HG03378 (cell line): Measurements from ENCODE around the gene MCEE.
A peak's percentile ranks its signal among the peaks of the same experiment; 100 is the strongest.
"Not testable (repeated sequence)": the region's sequence is repeated elsewhere in the genome, so short reads cannot be mapped to it uniquely, and the experiment has no call there.

Source experiments
- ATAC-seq: cut with Tn5 transposase; IDR thresholded peaks from one replicate; pipeline ENCODE4 v1.9.1; 2021; ENCODE audit warnings: mild to moderate bottlenecking, moderate library complexity; ENCODE audit not compliant: unreplicated experiment

Gene MCEE

DNA sequence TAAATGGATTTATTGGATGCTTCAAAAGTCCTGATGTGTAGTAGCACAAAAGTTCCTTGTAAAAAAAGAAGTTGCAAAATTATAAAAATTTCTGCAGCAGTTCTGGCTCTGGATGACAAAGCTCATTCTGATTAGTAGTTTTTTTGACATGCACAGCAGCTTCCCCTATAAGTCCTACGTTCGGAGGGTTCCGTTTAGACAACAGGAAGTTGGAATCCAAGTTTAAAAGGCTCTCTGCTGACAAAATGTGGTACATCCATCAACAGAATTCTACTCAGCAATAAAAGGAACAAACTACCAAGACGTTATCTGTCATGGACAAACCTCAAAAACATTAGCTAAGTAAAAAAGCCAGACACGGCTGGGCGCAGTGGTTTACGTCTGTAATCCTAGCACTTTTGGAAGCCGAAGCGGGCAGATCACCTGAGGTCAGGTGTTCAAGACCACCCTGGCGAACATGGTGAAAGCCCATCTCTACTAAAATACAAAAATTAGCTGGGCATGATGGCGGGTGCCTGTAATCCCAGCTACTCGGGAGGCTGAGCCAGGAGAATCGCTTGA, 46.2 kb downstream of the MCEE start:
- not testable (repeated sequence) for ATAC-seq

DNA sequence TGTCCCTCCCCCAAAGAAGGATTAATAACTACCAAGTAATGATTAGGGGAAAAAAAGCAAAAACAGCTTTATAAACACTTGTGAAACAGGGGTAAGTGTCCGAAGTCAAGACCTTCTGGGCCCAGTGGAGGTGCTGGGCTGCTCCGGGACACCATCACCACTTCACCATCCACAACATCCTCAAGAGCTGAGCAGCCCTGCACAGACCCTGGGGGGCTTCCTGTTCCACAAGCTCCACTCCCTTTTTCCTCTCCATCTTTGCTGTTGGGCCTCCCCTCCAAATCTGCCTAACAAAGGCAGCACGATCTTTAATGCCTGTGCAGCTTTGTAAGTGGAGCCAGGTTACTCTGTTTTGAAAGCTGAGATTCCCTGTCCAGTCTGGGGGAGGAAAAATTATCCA, 46.7 kb downstream of the MCEE start:
- ATAC-seq: not testable (repeated sequence)

DNA sequence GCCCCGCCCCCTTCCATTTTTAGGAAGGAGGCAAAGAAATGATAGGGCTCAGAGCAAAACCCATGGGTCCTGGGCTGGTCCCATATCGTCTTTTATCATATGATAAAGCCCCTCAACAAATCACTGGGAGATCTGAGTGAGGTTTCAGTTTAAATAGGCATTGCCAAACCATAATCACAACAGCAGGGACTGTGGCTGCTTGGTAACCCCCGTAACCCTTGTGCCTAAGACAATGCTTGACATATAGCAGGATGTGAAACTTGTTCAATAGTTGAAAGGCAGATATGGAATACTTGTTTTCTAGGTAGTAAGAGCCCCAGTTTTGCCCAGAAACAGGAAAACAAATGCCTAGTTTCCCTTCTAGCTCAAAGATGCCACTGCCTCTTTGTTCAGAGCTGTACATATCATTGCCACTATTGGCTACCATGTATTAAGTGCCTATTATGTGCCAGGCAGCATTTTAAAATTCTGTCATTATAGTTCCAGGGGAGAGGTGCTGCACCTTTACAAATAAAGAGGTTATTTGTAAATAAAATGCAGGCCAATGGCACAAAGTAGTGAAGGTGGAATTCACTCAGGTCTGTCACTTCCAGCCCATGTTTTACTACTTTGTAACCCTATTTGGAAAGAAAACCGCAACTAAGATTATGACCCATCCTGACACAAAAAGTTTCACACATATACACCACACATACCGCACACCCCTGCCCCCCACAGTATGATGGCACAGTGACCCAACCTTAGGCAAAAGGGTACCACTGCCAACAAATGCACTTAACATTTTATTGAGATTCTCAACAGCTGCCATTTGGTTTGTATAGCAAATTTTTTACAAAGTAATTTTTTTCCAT, 47.4 kb downstream of the MCEE start:
- ATAC-seq: peak; percentile 74

DNA sequence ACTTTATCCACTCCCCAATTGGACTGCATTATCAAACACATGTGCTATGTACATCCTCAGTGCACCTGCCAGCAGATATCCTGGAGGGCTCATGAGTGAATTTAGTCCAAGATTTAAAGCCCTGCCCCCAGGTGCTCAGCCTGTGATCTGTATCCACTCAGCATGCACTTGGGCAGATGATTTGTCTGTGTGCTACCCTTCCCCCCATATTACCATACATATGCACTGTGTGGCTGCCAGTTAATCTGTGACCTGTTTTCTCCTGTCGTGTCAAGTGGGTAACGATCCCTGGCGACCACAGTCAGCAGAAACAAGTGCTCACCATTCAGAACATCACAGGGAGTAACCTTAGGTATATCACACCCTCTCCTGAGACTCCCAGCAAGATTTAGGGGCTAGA, 51.4 kb downstream of the MCEE start:
- no peak for ATAC-seq

DNA sequence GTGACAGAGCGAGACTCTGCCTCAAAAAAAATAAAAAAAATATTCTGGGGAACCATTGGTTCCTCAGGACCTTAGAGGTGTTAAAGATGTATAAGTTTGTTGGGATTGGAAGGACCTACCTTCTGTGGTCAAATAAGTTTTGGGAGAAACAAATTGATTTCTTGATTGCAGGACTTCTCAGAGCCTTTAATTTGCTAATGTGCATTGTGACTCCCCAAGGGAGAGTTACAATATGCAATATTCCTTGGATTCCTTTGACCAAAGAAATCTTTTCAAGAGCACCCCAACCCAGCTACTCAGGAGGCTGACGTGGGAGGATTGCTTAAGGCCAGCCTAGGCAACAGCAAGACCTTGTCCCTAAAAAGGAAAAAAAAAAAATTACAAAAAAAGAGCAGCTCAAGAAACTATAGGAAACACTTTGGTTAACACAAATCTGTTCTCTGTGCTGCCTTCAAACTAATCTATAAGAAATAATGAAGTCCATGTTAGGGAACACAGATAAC, 55.1 kb downstream of the MCEE start:
- ATAC-seq: no peak

GRCh38 chr2:71073475-71073874, 56.6 kb downstream of the MCEE start:
- ATAC-seq: no peak

GRCh38 chr2:71072492-71072891, 57.5 kb downstream of the MCEE start:
- no peak for ATAC-seq

DNA sequence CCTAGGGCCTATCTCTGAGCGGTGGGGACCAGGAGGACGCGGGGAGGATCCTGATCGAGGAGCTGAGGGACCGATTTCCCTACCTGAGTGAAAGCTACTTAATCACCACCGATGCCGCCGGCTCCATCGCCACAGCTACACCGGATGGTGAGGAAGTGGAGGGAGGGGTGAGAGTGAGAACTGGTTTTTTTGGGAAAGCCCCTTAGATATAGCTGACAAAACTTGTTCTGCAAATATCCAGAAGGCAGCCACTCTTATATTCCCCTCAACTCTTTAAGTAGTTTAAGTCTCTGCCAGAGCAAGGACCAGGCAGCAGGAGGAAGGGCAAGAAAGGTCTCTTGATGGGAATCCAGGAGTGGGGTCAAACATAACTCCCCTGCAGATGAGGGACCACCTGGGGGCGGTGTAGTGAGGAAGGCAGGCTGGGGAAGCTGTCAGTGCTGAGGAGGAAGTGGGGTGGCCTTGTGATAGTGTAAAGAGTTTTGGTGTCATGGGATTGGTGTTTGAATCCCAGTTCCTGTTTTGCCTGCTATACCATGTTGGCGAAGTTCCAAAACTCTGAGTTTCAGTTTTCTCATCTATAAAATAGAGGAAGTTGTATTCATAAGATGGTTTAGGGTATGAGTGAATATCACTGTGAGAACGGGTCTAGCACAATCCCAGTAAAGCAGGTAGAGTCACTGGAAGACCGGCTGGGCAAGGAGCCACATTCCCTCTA, 58.2 kb downstream of the MCEE start:
- peak; percentile 60 for ATAC-seq

GRCh38 chr2:71070294-71071093, 59.5 kb downstream of the MCEE start:
- no peak for ATAC-seq

DNA sequence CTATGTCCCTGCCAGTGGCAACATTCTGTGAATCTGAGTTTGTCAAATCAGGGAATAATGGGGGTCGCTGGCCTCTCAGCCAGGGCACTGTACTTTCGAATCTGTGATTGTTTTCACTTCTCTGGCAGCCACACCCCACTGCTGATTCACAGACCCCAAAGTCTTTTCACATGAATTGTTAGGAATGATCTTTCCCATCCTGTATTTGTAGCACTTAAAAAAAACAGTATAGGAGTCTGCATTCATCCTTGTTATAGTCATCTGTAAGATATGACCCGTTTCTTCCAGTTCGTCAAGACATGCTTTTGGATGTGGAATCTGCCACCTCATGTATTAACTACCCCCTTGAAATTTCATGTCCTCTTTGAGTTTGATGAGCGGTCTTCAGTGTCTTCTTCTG, 60.7 kb downstream of the MCEE start:
- no peak for ATAC-seq

GRCh38 chr2:71068218-71069035, 61.6 kb downstream of the MCEE start, which contains the start of gene NAGK:
NAGK (plus strand) TSS chr2:71068648; CDS start chr2:71068684, 36 bp downstream.
- ATAC-seq: peak; percentile 42

DNA sequence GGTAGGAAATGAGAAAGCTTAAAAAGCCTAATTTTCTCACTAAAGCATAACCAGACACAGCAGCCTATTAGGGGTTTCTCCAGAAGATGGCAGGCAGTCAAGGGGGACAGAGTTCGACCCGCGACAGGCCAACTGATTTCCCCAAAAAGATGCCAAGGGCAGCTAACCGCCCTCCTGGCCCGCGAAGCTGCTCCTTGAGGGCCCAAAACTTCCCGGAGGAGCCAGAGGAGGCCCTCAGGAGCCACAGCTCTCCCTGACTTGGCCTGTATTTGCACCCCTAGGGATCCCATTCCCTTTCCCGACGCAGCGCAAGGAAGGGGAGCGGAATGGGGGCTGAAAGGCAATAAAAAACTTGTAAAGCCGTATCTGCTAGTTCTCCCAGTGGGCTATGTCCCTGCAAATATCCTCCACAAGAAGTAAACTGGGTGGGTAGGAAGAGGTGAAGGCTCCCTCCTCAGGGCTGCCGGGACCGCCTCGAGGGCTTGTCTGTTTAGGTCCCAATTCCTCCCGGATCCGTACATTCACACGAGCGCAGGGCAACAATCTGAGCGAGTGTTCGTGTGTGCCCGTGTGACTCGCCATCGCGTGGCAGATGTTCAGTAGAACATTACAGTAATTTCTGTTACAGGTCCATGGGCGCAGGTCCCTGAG, 62.3 kb downstream of the MCEE start:
- peak; percentile 3 for ATAC-seq

- no peak for ATAC-seq
Measured at GRCh38 chr2:71066856-71067255, 63.2 kb downstream of the MCEE start.

DNA sequence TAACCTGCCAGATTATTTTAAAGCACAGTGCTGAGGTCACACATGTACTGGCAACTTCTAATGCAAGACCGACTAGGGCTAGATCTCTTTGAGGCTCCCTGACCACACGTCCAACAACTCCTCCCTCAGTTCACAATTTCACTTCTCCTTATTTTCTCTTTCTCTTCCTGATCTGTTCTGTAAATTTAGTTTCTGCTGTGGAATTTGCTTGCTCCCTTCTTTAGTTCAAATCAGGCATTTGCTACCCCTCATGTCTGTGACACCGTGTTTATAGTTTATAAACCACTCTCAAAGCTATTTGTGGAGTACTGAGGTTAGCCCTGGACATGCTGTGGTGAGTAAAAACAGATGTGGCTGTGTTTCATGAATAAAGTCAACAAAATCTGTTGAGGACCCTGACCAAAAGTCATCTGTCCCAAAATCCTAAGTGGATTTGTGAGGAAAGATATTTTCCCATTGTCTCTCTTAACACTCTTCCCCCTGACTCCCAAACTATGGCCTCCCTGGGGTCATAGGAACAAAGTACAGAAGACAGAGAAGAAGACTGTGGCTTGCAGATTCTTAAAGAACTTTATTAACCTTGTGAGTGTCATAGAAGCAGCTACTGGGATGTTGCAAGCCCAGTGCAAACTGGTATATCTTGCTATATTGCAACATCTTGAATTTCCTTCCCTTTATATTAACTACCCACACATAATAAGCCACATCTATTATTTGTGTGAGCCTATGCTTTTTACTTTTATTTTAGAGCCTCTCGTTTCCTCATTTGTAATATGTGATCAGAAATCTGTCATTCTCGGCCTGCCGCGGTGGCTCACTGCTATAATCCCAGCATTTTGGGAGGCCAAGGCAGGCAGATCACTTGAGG, 65.0 kb downstream of the MCEE start:
- peak; percentile 26 for ATAC-seq

- no peak for ATAC-seq
Measured at GRCh38 chr2:71064110-71064611, 65.9 kb downstream of the MCEE start.

GRCh38 chr2:71063216-71063615, 66.8 kb downstream of the MCEE start:
- ATAC-seq: no peak

DNA sequence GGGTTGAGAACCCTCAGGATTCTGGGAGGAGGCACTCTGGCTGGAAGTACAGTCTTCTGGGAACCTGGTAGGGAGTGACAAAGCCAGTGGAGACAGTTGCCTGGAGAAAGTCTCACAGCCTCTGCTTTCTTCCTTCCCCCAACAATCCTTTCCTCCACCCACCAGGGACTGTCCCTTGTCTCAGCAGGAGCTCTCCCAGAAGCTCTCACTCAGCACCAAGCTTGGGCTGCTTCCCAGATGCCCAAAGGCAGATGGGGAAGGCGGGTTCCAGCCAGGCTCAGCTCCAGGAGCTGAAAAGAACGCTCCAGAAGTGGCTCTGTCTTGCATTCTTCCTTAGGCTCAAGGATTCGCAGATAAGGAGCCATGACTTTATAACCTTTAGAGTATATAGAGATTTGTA, 69.2 kb downstream of the MCEE start:
- ATAC-seq: no peak

GRCh38 chr2:71060211-71060610, 69.8 kb downstream of the MCEE start:
- no peak for ATAC-seq
